OCI-LY3 (cell line): Measurements from ENCODE around the gene PEBP1.

Experiments
- CTCF ChIP-seq: fragments of 200-600, 300-600 bp; sonication (generic); IDR thresholded peaks from 2 replicates; pipeline ENCODE4 v1.5.1; 2014; ENCODE audit warnings: antibody characterized with exemption, low read length, low read depth
- EZH2phosphoT487 ChIP-seq: fragments of 200-600 bp; shearing (Covaris generic); IDR thresholded peaks from 2 replicates; pipeline ENCODE4 v1.6.1; 2018; ENCODE audit warnings: antibody characterized with exemption, mixed run types, low read depth

- TF ChIP-seq CTCF: no peak
- no peak for TF ChIP-seq EZH2phosphoT487
Observed at GRCh38 chr12:118140825-118141224, 4.9 kb downstream of the PEBP1 start.
